LNCAP (cell line): ENCODE results near the gene CHD8.

Experiments
- TF ChIP-seq, protein P1 (sequence below): fragments of 450-650 bp; IDR thresholded peaks from 2 replicates; pipeline ENCODE4 v1.5.1; 2017; ENCODE audit warnings: mild to moderate bottlenecking

CHD8 gene

DNA sequence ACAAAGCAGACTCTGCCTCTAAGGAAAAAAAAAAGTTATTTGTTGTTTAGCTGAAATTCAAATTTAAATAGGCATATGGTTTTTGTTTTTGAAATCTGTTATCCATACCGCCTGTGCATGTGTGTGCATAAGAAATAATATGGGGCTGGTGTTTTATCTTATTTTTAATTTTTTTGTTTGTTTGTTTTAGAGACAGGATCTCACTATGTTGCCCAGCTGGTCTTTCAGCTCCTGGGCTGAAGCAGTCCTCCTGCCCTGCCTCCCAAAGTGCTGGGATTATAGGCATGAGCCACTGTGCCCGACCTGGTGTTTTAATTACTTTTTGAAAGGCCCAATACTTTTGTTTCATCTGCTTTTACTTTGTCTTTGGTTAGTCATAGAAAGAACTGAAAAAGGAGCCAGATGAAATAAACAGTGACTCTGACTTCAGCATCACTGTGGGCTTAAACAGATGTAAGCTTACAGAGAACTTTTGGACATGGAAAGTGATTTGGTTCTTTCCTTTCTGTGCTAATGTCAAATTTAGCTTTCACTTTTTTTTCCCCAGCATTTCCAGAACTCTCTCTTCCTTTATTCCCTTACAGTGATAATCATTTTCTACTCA is 109.3 kb downstream of the CHD8 start:
- TF ChIP-seq, protein P1, sequence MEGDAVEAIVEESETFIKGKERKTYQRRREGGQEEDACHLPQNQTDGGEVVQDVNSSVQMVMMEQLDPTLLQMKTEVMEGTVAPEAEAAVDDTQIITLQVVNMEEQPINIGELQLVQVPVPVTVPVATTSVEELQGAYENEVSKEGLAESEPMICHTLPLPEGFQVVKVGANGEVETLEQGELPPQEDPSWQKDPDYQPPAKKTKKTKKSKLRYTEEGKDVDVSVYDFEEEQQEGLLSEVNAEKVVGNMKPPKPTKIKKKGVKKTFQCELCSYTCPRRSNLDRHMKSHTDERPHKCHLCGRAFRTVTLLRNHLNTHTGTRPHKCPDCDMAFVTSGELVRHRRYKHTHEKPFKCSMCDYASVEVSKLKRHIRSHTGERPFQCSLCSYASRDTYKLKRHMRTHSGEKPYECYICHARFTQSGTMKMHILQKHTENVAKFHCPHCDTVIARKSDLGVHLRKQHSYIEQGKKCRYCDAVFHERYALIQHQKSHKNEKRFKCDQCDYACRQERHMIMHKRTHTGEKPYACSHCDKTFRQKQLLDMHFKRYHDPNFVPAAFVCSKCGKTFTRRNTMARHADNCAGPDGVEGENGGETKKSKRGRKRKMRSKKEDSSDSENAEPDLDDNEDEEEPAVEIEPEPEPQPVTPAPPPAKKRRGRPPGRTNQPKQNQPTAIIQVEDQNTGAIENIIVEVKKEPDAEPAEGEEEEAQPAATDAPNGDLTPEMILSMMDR, result no peak

DNA sequence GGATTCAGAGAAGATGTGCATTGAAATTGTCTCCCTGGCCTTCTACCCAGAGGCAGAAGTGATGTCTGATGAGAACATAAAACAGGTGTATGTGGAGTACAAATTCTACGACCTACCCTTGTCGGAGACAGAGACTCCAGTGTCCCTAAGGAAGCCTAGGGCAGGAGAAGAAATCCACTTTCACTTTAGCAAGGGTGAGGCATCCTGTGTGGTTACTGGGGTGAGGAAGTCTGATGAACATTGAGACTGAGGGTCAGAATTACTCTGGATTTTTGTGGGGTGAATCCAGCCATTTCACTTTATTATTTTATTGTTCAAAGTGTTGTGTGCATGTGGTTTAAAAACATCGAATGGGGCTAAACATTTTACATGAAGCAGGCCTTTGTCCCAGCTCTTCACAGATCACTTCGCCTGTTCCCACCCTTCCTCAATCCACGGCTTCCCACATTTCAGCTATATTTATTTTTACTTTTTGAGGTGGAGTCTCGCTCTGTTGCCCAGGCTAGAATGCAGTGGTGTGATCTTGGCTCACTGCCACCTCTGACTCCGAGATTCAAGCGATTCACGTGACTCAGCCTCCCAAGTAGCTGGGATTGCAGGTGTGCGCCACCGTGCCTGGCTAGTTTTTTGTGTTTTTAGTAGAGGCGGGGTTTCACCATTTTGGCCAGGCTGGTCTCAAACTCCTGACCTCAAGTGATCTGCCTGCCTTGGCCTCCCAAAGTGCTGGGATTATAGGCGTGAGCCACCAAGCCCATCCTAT is 112.7 kb downstream of the CHD8 start:
- TF ChIP-seq, protein P1, result no peak
